Endothelial cell of umbilical vein (primary cell): Measurements from ENCODE around the gene CRABP1.

Experiments used
- CTCF ChIP-seq, 2 donors: IDR thresholded peaks; 1 replicate in 1 of 2; 2 replicates in 1 of 2; pipeline ENCODE4 v1.5.1; 2011; ENCODE audit warnings: low read length in 2 of 2, mild to moderate bottlenecking in 2 of 2, moderate library complexity in 2 of 2, control low read depth in 1 of 2, inconsistent platforms in 1 of 2, low read depth in 1 of 2; ENCODE audit not compliant: insufficient read depth in 1 of 2; ENCODE audit errors: extremely low read depth in 1 of 2
- EZH2 ChIP-seq: IDR thresholded peaks from 2 replicates; pipeline ENCODE4 v1.6.1; 2012; ENCODE audit warnings: borderline replicate concordance, low read depth, mild to moderate bottlenecking, moderate library complexity, low read length, inconsistent platforms; ENCODE audit not compliant: severe bottlenecking
- FOS ChIP-seq: IDR thresholded peaks from 2 replicates; pipeline ENCODE4 v1.6.1; 2011; ENCODE audit warnings: mild to moderate bottlenecking, low read length, moderate library complexity, borderline replicate concordance; ENCODE audit not compliant: insufficient read depth
- GATA2 ChIP-seq: IDR thresholded peaks from 2 replicates; pipeline ENCODE4 v1.7.0; 2011; ENCODE audit warnings: low read depth, mild to moderate bottlenecking, moderate library complexity, mixed read lengths, low read length; ENCODE audit not compliant: insufficient read length, insufficient read depth
- JUN ChIP-seq: IDR thresholded peaks from 2 replicates; pipeline ENCODE4 v1.6.1; 2011; ENCODE audit warnings: borderline replicate concordance, low read depth; ENCODE audit not compliant: insufficient read length, insufficient read depth
- MAX ChIP-seq: IDR thresholded peaks from 2 replicates; pipeline ENCODE4 v1.6.1; 2011; ENCODE audit not compliant: insufficient read depth, insufficient read length
- MYC ChIP-seq: IDR thresholded peaks from one replicate; pipeline ENCODE4 v1.6.1; 2011; ENCODE audit warnings: mild to moderate bottlenecking, low read depth, low read length
- POLR2A ChIP-seq: IDR thresholded peaks from 2 replicates; pipeline ENCODE4 v1.6.1; 2012; ENCODE audit warnings: low read depth, mild to moderate bottlenecking, control low read depth, low read length
- POLR2AphosphoS5 ChIP-seq: IDR thresholded peaks from 2 replicates; pipeline ENCODE4 v1.6.1; 2012; ENCODE audit warnings: low read depth, mild to moderate bottlenecking, control low read depth, low read length, moderate library complexity; ENCODE audit not compliant: insufficient read depth

DNA sequence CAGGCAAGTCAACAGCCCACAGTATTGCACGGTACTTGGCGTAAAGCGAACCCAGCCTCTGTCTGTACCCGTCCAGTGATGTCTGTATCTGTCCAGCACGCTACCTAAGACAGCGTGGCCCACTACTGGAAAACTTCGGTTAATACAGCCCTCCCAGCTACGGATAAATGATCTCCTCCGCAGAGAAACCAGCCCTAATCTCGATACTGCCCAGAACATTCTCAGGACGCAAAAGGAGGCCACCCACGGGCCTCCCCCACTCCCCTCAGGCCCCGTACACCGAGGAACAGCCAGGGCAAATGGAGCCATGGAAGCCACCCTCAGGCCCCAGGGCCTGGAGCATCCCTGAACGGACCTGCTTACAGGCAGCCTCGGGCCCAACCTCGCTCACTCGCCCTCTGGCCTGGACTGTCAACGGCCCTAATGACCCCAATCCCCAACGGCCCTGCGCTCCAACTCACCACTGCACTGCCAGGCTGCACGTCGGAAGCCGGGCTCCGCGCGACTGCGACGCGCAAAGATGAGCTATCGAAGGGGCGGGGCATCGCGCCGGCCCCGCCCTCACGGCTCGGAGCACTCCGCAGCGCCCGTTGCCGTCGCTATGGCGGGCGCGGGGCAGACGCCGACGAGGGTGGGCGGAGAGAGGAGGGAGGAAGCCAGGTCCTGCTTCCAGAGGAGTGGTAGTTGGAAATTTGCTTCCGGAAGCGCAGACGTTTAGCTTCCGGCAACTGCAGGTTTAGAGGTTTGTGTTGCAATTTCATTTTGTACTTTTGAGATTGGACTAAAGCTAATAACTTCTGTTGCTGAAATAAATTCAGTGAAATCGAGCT, 40.8 kb upstream of the CRABP1 start, which contains the start of gene SKIC8:
- TF ChIP-seq CTCF (IDR thresholded peaks at IDR 0.05; ENCODE audit: extremely low read depth in 1 of 2, insufficient read depth in 1 of 2, low read depth in 1 of 2, low read length in 2 of 2): no peak
- TF ChIP-seq POLR2A: peak; percentile 94
- peak; percentile 87 for TF ChIP-seq POLR2AphosphoS5
- TF ChIP-seq MAX: peak; percentile 31
- no peak for TF ChIP-seq EZH2
- TF ChIP-seq MYC: no peak
- no peak for TF ChIP-seq JUN
- no peak for TF ChIP-seq FOS
- TF ChIP-seq GATA2: no peak
